B cell (primary cell): ENCODE data around the gene MAP7D2.
"Not testable (repeated sequence)": the region's sequence is repeated elsewhere in the genome, so short reads cannot be mapped to it uniquely, and the experiment has no call there.

Experiments
- CTCF ChIP-seq: fragments of 200-600 bp; IDR thresholded peaks from one replicate; pipeline ENCODE4 v1.8.0; 2022; ENCODE audit warnings: antibody characterized with exemption, mild to moderate bottlenecking
- EZH2 ChIP-seq: IDR thresholded peaks from 2 replicates; pipeline ENCODE4 v1.6.1; 2012; ENCODE audit warnings: borderline replicate concordance, low read depth, mild to moderate bottlenecking, moderate library complexity, low read length; ENCODE audit not compliant: insufficient read depth, poor library complexity, severe bottlenecking

GRCh38 chrX:20162516-20162915, 45.8 kb upstream of the MAP7D2 start:
- TF ChIP-seq EZH2, CTCF: not testable (repeated sequence)
